Progenitor cell of endocrine pancreas (in vitro differentiated cells): ENCODE results near the gene CYP19A1. TPM values are rescaled to one million over a fixed set of nuclear protein-coding genes. Genes with fewer than 3 reads are reported as not detected.

Source experiments
- DNase-seq: peaks from one replicate; pipeline ENCODE4 v3.0.0; 2021; ENCODE audit warnings: low spot score; ENCODE audit not compliant: unreplicated experiment
- H3K27ac Mint-ChIP-seq: 2 replicates; pipeline ENCODE4 v1.8.0; 2021; ENCODE audit warnings: mild to moderate bottlenecking, moderate library complexity, mixed read lengths
- H3K27me3 Mint-ChIP-seq: 2 replicates; pipeline ENCODE4 v1.8.0; 2021; ENCODE audit warnings: mixed read lengths
- H3K36me3 Mint-ChIP-seq: 2 replicates; pipeline ENCODE4 v1.8.0; 2022; ENCODE audit warnings: mixed read lengths; ENCODE audit not compliant: insufficient read depth
- H3K4me1 Mint-ChIP-seq: 2 replicates; pipeline ENCODE4 v1.8.0; 2021; ENCODE audit warnings: low read depth, mixed read lengths
- H3K4me3 Mint-ChIP-seq: 2 replicates; pipeline ENCODE4 v1.8.0; 2021; ENCODE audit warnings: low read depth, mild to moderate bottlenecking, moderate library complexity, mixed read lengths
- H3K9me3 Mint-ChIP-seq: 2 replicates; pipeline ENCODE4 v1.8.0; 2021; ENCODE audit warnings: low read depth, mixed read lengths
- total RNA-seq: library from RNA; stranded (reverse); gene quantifications from 2 replicates; pipeline ENCODE4 v1.2.1, GENCODE V29; 2021
- TF ChIP-seq, protein P1 (sequence below): fragments of 200-600 bp; sonication (generic); IDR thresholded peaks from one replicate; pipeline ENCODE4 v1.5.0; 2021; ENCODE audit warnings: antibody characterized with exemption, mild to moderate bottlenecking; ENCODE audit not compliant: unreplicated experiment

The CYP19A1 gene
- total RNA-seq, 1 donor from 2014 or later = not detected

DNA sequence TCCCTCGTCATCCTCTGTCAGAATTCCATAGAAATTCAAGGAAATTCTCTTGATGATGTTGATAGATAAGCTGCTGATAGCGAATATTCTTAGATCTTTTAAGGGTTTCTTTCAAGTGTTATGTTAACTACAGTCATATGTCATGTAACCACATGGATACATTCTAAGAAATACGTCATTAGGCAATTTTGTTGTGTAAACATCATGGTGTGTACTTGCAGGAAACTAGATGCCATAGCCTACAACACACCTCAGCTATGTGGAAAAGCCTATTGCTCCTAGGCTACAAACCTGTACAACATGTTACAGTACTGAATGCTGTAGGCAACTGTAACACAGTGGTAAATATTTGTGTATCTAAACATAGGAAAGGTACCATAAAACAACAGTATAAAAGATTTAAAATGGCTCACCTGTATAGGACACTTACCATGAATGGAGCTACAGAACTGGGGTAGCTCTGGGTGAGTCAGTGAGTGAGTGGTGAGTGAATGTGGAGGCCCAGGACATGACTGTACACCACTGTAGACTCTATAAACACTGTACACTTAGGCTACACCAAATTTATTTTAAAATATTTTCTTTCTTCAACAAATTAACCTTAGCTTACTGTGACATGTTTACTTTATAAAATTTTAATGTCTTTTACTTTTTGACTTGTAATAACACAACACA is 37.7 kb upstream of the CYP19A1 start:
- no peak for DNase-seq
- Mint-ChIP-seq H3K9me3 (no peaks in the 10 kb centered on the region), H3K27me3 (peaks cover 22% of the 10 kb centered on the region), H3K4me1 (peaks cover 1% of the 10 kb centered on the region), H3K27ac (no peak overlapping the region), H3K4me3 (no peak overlapping the region), H3K36me3 (no peaks in the 10 kb centered on the region)
- TF ChIP-seq, protein P1, sequence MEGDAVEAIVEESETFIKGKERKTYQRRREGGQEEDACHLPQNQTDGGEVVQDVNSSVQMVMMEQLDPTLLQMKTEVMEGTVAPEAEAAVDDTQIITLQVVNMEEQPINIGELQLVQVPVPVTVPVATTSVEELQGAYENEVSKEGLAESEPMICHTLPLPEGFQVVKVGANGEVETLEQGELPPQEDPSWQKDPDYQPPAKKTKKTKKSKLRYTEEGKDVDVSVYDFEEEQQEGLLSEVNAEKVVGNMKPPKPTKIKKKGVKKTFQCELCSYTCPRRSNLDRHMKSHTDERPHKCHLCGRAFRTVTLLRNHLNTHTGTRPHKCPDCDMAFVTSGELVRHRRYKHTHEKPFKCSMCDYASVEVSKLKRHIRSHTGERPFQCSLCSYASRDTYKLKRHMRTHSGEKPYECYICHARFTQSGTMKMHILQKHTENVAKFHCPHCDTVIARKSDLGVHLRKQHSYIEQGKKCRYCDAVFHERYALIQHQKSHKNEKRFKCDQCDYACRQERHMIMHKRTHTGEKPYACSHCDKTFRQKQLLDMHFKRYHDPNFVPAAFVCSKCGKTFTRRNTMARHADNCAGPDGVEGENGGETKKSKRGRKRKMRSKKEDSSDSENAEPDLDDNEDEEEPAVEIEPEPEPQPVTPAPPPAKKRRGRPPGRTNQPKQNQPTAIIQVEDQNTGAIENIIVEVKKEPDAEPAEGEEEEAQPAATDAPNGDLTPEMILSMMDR = no peak

- H3K27ac Mint-ChIP-seq = no peak overlapping the region
- H3K4me3 Mint-ChIP-seq = no peak overlapping the region
- no peaks in the 10 kb centered on the region for H3K36me3 Mint-ChIP-seq
- no peaks in the 10 kb centered on the region for H3K9me3 Mint-ChIP-seq
- peaks cover 8% of the 10 kb centered on the region for H3K27me3 Mint-ChIP-seq
- peaks cover 3% of the 10 kb centered on the region for H3K4me1 Mint-ChIP-seq
- TF ChIP-seq, protein P1 = no peak
- DNase-seq = no peak
Measured at GRCh38 chr15:51374131-51374530, 35.7 kb upstream of the CYP19A1 start.

DNA sequence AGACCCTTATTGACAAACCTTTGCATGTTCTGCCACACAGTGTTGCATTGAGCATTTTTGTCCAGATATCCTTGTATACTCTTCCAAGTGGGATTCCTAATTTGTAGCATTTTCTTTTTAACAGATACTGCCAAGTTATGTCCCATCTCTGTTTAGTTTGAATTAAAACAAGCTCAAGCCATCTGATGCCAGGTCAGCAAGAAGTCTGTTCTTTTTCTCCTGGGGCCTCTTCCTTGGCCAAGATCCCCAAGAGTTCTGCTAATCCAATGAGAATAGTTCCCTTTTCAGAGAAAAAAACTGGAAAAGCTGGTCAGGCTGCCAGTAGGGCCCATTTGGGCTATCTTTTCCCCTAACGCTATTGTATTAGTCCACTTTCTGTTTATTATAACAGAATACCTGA is 32.9 kb upstream of the CYP19A1 start:
- TF ChIP-seq, protein P1 = no peak
- peaks cover 7% of the 10 kb centered on the region for H3K4me1 Mint-ChIP-seq
- no peaks in the 10 kb centered on the region for H3K9me3 Mint-ChIP-seq

GRCh38 chr15:51369451-51369761 is 31.0 kb upstream of the CYP19A1 start:
- DNase-seq = no peak
- TF ChIP-seq, protein P1 = no peak
- H3K27ac Mint-ChIP-seq = no peak overlapping the region
- H3K36me3 Mint-ChIP-seq = no peaks in the 10 kb centered on the region
- no peaks in the 10 kb centered on the region for H3K9me3 Mint-ChIP-seq
- H3K4me3 Mint-ChIP-seq = no peak overlapping the region
- peaks cover 3% of the 10 kb centered on the region for H3K27me3 Mint-ChIP-seq
- peaks cover 10% of the 10 kb centered on the region for H3K4me1 Mint-ChIP-seq

More for the DNA sequence above, 32.9 kb upstream of the CYP19A1 start:
- no peak overlapping the region for H3K4me3 Mint-ChIP-seq
- H3K27me3 Mint-ChIP-seq = no peaks in the 10 kb centered on the region
- no peaks in the 10 kb centered on the region for H3K36me3 Mint-ChIP-seq
- no peak overlapping the region for H3K27ac Mint-ChIP-seq
- no peak for DNase-seq

GRCh38 chr15:51368751-51369450 is 30.5 kb upstream of the CYP19A1 start:
- H3K4me3 Mint-ChIP-seq = no peak overlapping the region
- TF ChIP-seq, protein P1 = no peak
- peaks cover 8% of the 10 kb centered on the region for H3K4me1 Mint-ChIP-seq
- no peak for DNase-seq
- no peaks in the 10 kb centered on the region for H3K9me3 Mint-ChIP-seq
- H3K27me3 Mint-ChIP-seq = peaks cover 3% of the 10 kb centered on the region
- no peaks in the 10 kb centered on the region for H3K36me3 Mint-ChIP-seq
- no peak overlapping the region for H3K27ac Mint-ChIP-seq
